GM19324 (cell line): ENCODE results near the gene PARD3B.
"Not testable (repeated sequence)": the region's sequence is repeated elsewhere in the genome, so short reads cannot be mapped to it uniquely, and the experiment has no call there.

Experiments used
- ATAC-seq: cut with Tn5 transposase; IDR thresholded peaks from one replicate; pipeline ENCODE4 v1.9.1; 2021; ENCODE audit warnings: mild to moderate bottlenecking, moderate library complexity; ENCODE audit not compliant: unreplicated experiment, low FRiP score

Gene PARD3B

GRCh38 chr2:204541637-204542036 is 3.6 kb upstream of the PARD3B start:
- ATAC-seq = no peak

- ATAC-seq = no peak
Observed at GRCh38 chr2:204542982-204543608, 2.2 kb upstream of the PARD3B start.

- no peak for ATAC-seq
Observed at GRCh38 chr2:204545861-204546735, 823 bp downstream of the PARD3B start.

GRCh38 chr2:204550751-204551511 is 5.7 kb downstream of the PARD3B start:
- ATAC-seq = no peak

- ATAC-seq = no peak
Observed at GRCh38 chr2:204551512-204551863, 6.2 kb downstream of the PARD3B start.

GRCh38 chr2:204557604-204558003 is 12.3 kb downstream of the PARD3B start:
- no peak for ATAC-seq

- not testable (repeated sequence) for ATAC-seq
Observed at GRCh38 chr2:204559358-204559757, 14.1 kb downstream of the PARD3B start.

GRCh38 chr2:204560902-204561301 is 15.6 kb downstream of the PARD3B start:
- ATAC-seq = no peak

GRCh38 chr2:204561771-204562170 is 16.5 kb downstream of the PARD3B start:
- ATAC-seq = no peak

GRCh38 chr2:204566439-204566838 is 21.2 kb downstream of the PARD3B start:
- ATAC-seq = no peak

GRCh38 chr2:204570421-204570820 is 25.1 kb downstream of the PARD3B start:
- ATAC-seq = no peak

GRCh38 chr2:204571041-204571440 is 25.8 kb downstream of the PARD3B start:
- ATAC-seq = no peak

GRCh38 chr2:204571911-204572310 is 26.6 kb downstream of the PARD3B start:
- no peak for ATAC-seq

GRCh38 chr2:204573221-204573620 is 27.9 kb downstream of the PARD3B start:
- ATAC-seq = no peak

- no peak for ATAC-seq
Observed at GRCh38 chr2:204574486-204574885, 29.2 kb downstream of the PARD3B start.

- ATAC-seq = no peak
Observed at GRCh38 chr2:204575463-204575862, 30.2 kb downstream of the PARD3B start.

- ATAC-seq = no peak
Observed at GRCh38 chr2:204576362-204576979, 31.2 kb downstream of the PARD3B start.

- ATAC-seq = no peak
Observed at GRCh38 chr2:204578928-204579598, 33.8 kb downstream of the PARD3B start.

GRCh38 chr2:204581946-204582345 is 36.7 kb downstream of the PARD3B start:
- ATAC-seq = no peak

GRCh38 chr2:204583773-204584172 is 38.5 kb downstream of the PARD3B start:
- no peak for ATAC-seq
